GM12878 (cell line): ENCODE results near the gene CLK2. TPM values are rescaled to one million over a fixed set of nuclear protein-coding genes. Genes with fewer than 3 reads are reported as not detected.

Source experiments
- BHLHE40 ChIP-seq, 2 experiments: fragments of 450-650 bp in 1 of 2; IDR thresholded peaks; 2 replicates each; pipeline ENCODE4 v1.6.1; 2011 to 2017; ENCODE audit warnings: low read depth in 2 of 2, borderline replicate concordance in 1 of 2, improper control_type of control experiment in 1 of 2, low read length in 1 of 2, mild to moderate bottlenecking in 1 of 2
- ESRRA ChIP-seq: IDR thresholded peaks from 2 replicates; pipeline ENCODE4 v1.6.1; 2012; ENCODE audit warnings: mild to moderate bottlenecking, low read length, improper control_type of control experiment
- GATAD2B ChIP-seq: fragments of 450-650 bp; conservative IDR thresholded peaks from 2 replicates; pipeline ENCODE4 v1.6.1; 2017; ENCODE audit warnings: low read depth, mild to moderate bottlenecking, moderate library complexity
- HCFC1 ChIP-seq: fragments of 150-350 bp; IDR thresholded peaks from 2 replicates; pipeline ENCODE4 v1.6.1; 2014; ENCODE audit warnings: low read length
- HDGF ChIP-seq: fragments of 450-650 bp; IDR thresholded peaks from 2 replicates; pipeline ENCODE4 v1.6.1; 2016; ENCODE audit warnings: antibody characterized with exemption
- IKZF1 ChIP-seq: fragments of 450-650 bp; conservative IDR thresholded peaks from 2 replicates; pipeline ENCODE4 v1.6.1; 2017; ENCODE audit warnings: antibody characterized with exemption, mild to moderate bottlenecking
- IKZF2 ChIP-seq, 2 experiments: fragments of 450-650 bp; IDR thresholded peaks; 2 replicates each; pipeline ENCODE4 v1.6.1; 2017; ENCODE audit warnings: mild to moderate bottlenecking in 2 of 2, moderate library complexity in 2 of 2
- JUNB ChIP-seq: IDR thresholded peaks from 2 replicates; pipeline ENCODE4 v1.6.1; 2016; ENCODE audit warnings: antibody characterized with exemption, mild to moderate bottlenecking
- LARP7 ChIP-seq: fragments of 450-650 bp; IDR thresholded peaks from 2 replicates; pipeline ENCODE4 v1.6.1; 2017; ENCODE audit warnings: mild to moderate bottlenecking
- MEF2A ChIP-seq: IDR thresholded peaks from 2 replicates; pipeline ENCODE4 v1.6.1; 2011; ENCODE audit warnings: low read depth, mild to moderate bottlenecking, low read length, moderate library complexity; ENCODE audit not compliant: insufficient read depth
- MTA2 ChIP-seq: fragments of 450-650 bp; IDR thresholded peaks from 2 replicates; pipeline ENCODE4 v1.6.1; 2016; ENCODE audit warnings: low read depth, mild to moderate bottlenecking, moderate library complexity
- MXI1 ChIP-seq: fragments of 150-350 bp; IDR thresholded peaks from 2 replicates; pipeline ENCODE4 v1.6.1; 2011; ENCODE audit warnings: low read depth, mild to moderate bottlenecking, inconsistent platforms, low read length, improper control_type of control experiment
- NBN ChIP-seq: fragments of 450-650 bp; IDR thresholded peaks from 2 replicates; pipeline ENCODE4 v1.6.1; 2016
- POLR2A ChIP-seq: IDR thresholded peaks from 2 replicates; pipeline ENCODE4 v1.6.1; 2011; ENCODE audit warnings: low read depth, mild to moderate bottlenecking, low read length
- RB1 ChIP-seq: fragments of 450-650 bp; formaldehyde crosslinking; IDR thresholded peaks from 2 replicates; pipeline ENCODE4 v1.6.1; 2017; ENCODE audit warnings: mild to moderate bottlenecking, borderline replicate concordance
- RBBP5 ChIP-seq: fragments of 200-600 bp; sonication (generic); conservative IDR thresholded peaks from 2 replicates; pipeline ENCODE4 v1.6.1; 2016
- RUNX3 ChIP-seq: IDR thresholded peaks from 2 replicates; pipeline ENCODE4 v1.6.1; 2012; ENCODE audit warnings: low read length, inconsistent platforms
- SMAD1 ChIP-seq: fragments of 450-650 bp; IDR thresholded peaks from 2 replicates; pipeline ENCODE4 v1.6.1; 2018; ENCODE audit warnings: mild to moderate bottlenecking, low read depth; ENCODE audit not compliant: partially characterized antibody
- SMAD5 ChIP-seq: IDR thresholded peaks from 2 replicates; pipeline ENCODE4 v1.6.1; 2016; ENCODE audit warnings: antibody characterized with exemption, low read depth
- SPI1 ChIP-seq: IDR thresholded peaks from 2 replicates; pipeline ENCODE4 v1.6.1; 2011; ENCODE audit warnings: low read depth, mild to moderate bottlenecking, low read length, moderate library complexity, borderline replicate concordance; ENCODE audit not compliant: insufficient read depth
- SREBF1 ChIP-seq: IDR thresholded peaks from 2 replicates; pipeline ENCODE4 v1.6.1; 2012; ENCODE audit warnings: mild to moderate bottlenecking, low read length
- STAT1 ChIP-seq: fragments of 450-650 bp; conservative IDR thresholded peaks from 2 replicates; pipeline ENCODE4 v1.6.1; 2014; ENCODE audit warnings: antibody characterized with exemption, mild to moderate bottlenecking
- SUPT20H ChIP-seq: IDR thresholded peaks from 2 replicates; pipeline ENCODE4 v1.6.1; 2011; ENCODE audit warnings: low read depth, mild to moderate bottlenecking, low read length, moderate library complexity, borderline replicate concordance; ENCODE audit not compliant: control insufficient read depth
- TCF7 ChIP-seq: IDR thresholded peaks from 2 replicates; pipeline ENCODE4 v1.6.1; 2014; ENCODE audit warnings: antibody characterized with exemption, borderline replicate concordance
- YY1 ChIP-seq: IDR thresholded peaks from 2 replicates; pipeline ENCODE4 v1.6.1; 2011; ENCODE audit warnings: low read depth, mild to moderate bottlenecking, low read length
- polyA plus RNA-seq, 11 experiments: library from polyadenylated mRNA; depleted of rRNA in 4 of 11; unstranded in 6 of 11; stranded (reverse) in 5 of 11; fragments of >200 nt; fragmentation: Nextera tagmentation in 4 of 11; fragmentation: Illumina TruSeq in 1 of 11; extraction: Ambion mirVana in 4 of 11; extraction: Trizol in 1 of 11; gene quantifications; 1 replicate in 1 of 11; 2 replicates in 10 of 11; pipeline versions ENCODE4 v1.2.1 to v1.2.3, GENCODE V29; 2011 to 2016; ENCODE audit warnings: inconsistent platforms in 2 of 11, missing spikeins in 2 of 11, low read depth in 1 of 11
- total RNA-seq, 4 experiments: library from RNA; depleted of rRNA in 3 of 4; stranded (reverse); fragments of >200 nt in 3 of 4; fragmentation: Illumina TruSeq in 1 of 4; extraction: Trizol in 1 of 4; gene quantifications; 2 replicates each; pipeline versions ENCODE4 v1.2.1 to v1.2.3, GENCODE V29; 2013 to 2021
- TF ChIP-seq, protein P1 (sequence below): fragments of 450-650 bp; IDR thresholded peaks from 2 replicates; pipeline ENCODE4 v1.6.1; 2017; ENCODE audit warnings: mild to moderate bottlenecking, moderate library complexity
- TF ChIP-seq, protein P2 (sequence below): IDR thresholded peaks from 2 replicates; pipeline ENCODE4 v1.6.1; 2012; ENCODE audit warnings: low read depth, low read length, improper control_type of control experiment
- TF ChIP-seq, protein P3 (sequence below): IDR thresholded peaks from 2 replicates; pipeline ENCODE4 v1.6.1; 2012; ENCODE audit warnings: low read depth, low read length, improper control_type of control experiment

The CLK2 gene
- total and polyA plus RNA-seq, 10 of the 15 experiments (the other 5 are each of a cell fraction or from before 2014, with no cell fraction given): 11.1 to 83.7 (median 36.7) TPM

DNA sequence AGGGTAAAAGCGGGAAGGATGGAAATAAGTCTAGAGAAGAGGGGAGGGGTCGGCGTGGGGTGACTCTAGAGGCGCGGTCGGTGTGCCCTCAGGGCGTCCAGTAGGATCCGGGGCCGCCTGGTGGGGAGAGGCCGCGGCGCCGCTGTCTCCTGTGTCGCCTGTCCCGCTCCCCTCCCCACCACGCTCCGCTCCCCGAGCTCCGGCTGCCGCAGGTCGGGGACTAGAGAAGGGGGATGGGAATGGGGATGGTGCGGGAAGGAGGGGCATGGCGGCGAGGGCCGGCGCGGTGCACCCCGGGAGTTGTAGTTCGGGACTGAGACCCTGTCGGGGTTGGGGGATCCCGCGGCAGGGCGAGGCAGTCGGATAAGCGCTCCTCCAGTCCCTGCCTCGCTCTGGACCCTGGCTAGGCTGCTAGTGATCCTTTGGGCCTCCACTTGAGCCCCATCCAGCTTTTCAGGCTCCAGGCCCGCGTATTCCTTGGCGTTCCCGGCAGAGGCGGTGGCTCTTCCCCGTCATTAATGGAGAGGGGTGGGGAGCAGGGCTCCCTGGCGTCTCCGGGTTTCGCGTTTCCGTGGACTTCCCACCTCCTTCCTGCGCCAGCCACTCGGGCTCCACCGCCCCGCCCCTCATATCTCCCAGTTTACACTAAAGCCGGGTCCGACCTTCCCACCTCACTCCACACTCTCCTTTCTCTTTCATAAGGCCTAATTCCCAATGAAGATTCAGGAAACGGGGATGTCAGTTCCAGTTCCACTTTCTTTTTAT, 17.9 kb downstream of the CLK2 start, which contains the start of gene ENTREP3 (continued):
- no peak for TF ChIP-seq MEF2A
- TF ChIP-seq JUNB: no peak
- TF ChIP-seq HCFC1: peak; percentile 93
- TF ChIP-seq POLR2A: peak; percentile 79
- 0 out of 2 replicates have a peak, but pooled peaks have one; percentile 15 for TF ChIP-seq RB1
- TF ChIP-seq, protein P1, sequence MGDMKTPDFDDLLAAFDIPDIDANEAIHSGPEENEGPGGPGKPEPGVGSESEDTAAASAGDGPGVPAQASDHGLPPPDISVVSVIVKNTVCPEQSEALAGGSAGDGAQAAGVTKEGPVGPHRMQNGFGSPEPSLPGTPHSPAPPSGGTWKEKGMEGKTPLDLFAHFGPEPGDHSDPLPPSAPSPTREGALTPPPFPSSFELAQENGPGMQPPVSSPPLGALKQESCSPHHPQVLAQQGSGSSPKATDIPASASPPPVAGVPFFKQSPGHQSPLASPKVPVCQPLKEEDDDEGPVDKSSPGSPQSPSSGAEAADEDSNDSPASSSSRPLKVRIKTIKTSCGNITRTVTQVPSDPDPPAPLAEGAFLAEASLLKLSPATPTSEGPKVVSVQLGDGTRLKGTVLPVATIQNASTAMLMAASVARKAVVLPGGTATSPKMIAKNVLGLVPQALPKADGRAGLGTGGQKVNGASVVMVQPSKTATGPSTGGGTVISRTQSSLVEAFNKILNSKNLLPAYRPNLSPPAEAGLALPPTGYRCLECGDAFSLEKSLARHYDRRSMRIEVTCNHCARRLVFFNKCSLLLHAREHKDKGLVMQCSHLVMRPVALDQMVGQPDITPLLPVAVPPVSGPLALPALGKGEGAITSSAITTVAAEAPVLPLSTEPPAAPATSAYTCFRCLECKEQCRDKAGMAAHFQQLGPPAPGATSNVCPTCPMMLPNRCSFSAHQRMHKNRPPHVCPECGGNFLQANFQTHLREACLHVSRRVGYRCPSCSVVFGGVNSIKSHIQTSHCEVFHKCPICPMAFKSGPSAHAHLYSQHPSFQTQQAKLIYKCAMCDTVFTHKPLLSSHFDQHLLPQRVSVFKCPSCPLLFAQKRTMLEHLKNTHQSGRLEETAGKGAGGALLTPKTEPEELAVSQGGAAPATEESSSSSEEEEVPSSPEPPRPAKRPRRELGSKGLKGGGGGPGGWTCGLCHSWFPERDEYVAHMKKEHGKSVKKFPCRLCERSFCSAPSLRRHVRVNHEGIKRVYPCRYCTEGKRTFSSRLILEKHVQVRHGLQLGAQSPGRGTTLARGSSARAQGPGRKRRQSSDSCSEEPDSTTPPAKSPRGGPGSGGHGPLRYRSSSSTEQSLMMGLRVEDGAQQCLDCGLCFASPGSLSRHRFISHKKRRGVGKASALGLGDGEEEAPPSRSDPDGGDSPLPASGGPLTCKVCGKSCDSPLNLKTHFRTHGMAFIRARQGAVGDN: no peak
- TF ChIP-seq GATAD2B: peak; percentile 6; the same call in 1 of the 2 replicates
- TF ChIP-seq ESRRA: no peak
- TF ChIP-seq LARP7: 0 out of 2 replicates have a peak, but pooled peaks have one; percentile 31
- TF ChIP-seq STAT1: 0 out of 2 replicates have a peak, but pooled peaks have one; percentile 54
- TF ChIP-seq MXI1: 0 out of 2 replicates have a peak, but pooled peaks have one; percentile 61
- TF ChIP-seq IKZF1: peak; percentile 88
- TF ChIP-seq, protein P2, sequence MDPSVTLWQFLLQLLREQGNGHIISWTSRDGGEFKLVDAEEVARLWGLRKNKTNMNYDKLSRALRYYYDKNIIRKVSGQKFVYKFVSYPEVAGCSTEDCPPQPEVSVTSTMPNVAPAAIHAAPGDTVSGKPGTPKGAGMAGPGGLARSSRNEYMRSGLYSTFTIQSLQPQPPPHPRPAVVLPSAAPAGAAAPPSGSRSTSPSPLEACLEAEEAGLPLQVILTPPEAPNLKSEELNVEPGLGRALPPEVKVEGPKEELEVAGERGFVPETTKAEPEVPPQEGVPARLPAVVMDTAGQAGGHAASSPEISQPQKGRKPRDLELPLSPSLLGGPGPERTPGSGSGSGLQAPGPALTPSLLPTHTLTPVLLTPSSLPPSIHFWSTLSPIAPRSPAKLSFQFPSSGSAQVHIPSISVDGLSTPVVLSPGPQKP: 0 out of 2 replicates have a peak, but pooled peaks have one; percentile 55
- no peak for TF ChIP-seq SUPT20H
- TF ChIP-seq BHLHE40 (IDR thresholded peaks at IDR 0.05; ENCODE audit: borderline replicate concordance in 1 of 2, low read depth in 2 of 2, low read length in 1 of 2): peak; percentile 11 to 35; a peak in 1 of 4 replicates
- TF ChIP-seq SREBF1: peak; percentile 43; the same call in 1 of the 2 replicates
- peak; percentile 31; the same call in 1 of the 2 replicates for TF ChIP-seq RUNX3
- no peak for TF ChIP-seq SMAD1
- TF ChIP-seq IKZF2 (IDR thresholded peaks at IDR 0.05): 0 out of 4 replicates have a peak, but pooled peaks of 1 of the 2 experiments have one; percentile 6
- peak; percentile 90 for TF ChIP-seq HDGF
- TF ChIP-seq, protein P3, sequence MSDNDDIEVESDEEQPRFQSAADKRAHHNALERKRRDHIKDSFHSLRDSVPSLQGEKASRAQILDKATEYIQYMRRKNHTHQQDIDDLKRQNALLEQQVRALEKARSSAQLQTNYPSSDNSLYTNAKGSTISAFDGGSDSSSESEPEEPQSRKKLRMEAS: peak; percentile 59
- peak; percentile 58; the same call in 1 of the 2 replicates for TF ChIP-seq SMAD5
- no peak for TF ChIP-seq RBBP5
- TF ChIP-seq YY1: peak; percentile 97
- TF ChIP-seq MTA2: peak; percentile 17; the same call in 1 of the 2 replicates
- TF ChIP-seq SPI1: no peak
- peak; percentile 45; the same call in 1 of the 2 replicates for TF ChIP-seq NBN
- no peak for TF ChIP-seq TCF7
